ENCODE results near the gene AMER2. TPM values are rescaled to one million over a fixed set of nuclear protein-coding genes. Genes with fewer than 3 reads are reported as not detected.

Gene AMER2
- total and polyA plus RNA-seq, 2 experiments from 2014 or later: 0.31 to 0.76 TPM

- H3K27me3 ChIP-seq (ENCODE audit: insufficient read depth): no peaks in the 10 kb centered on the region
- DNase-seq (ENCODE audit: low spot score) (no peak), ATAC-seq (no peak)
- peaks cover 38% of the 10 kb centered on the region for H3K4me1 ChIP-seq (ENCODE audit: insufficient read depth)
- 0 out of 2 replicates have a peak, but pooled peaks cover 6% of the 10 kb centered on the region for H3K9me2 ChIP-seq (ENCODE audit: insufficient read depth)
- H3F3A ChIP-seq (replicated peaks; ENCODE audit: low read depth): 0 out of 2 replicates have a peak, but pooled peaks cover 3% of the 10 kb centered on the region
- H3K36me3 ChIP-seq (ENCODE audit: insufficient read depth): 0 out of 2 replicates have a peak, but pooled peaks cover 4% of the 10 kb centered on the region
- Mint-ChIP-seq H3K9me3 (peaks cover 5% of the 10 kb centered on the region; the same call in 2 of the 3 replicates), H3K27ac (no peak overlapping the region), H3K4me3 (no peak overlapping the region), H3K4me1 (peaks cover 35% of the 10 kb centered on the region), H3K36me3 (ENCODE audit: low read depth) (peaks cover 5% of the 10 kb centered on the region; the same call in 1 of the 3 replicates), H3K27me3 (ENCODE audit: insufficient read depth, low read depth, poor library complexity) (peaks cover 7% of the 10 kb centered on the region)
- TF ChIP-seq ZNF331 (CRISPR knock-in tag; IDR thresholded peaks at IDR 0.05; ENCODE audit: low read depth) (no peak), STAT1 (IDR thresholded peaks at IDR 0.05; ENCODE audit: unreplicated experiment) (no peak), NANOG (IDR thresholded peaks at IDR 0.05; ENCODE audit: borderline replicate concordance) (no peak), POLR2AphosphoS5 (IDR thresholded peaks at IDR 0.05; ENCODE audit: low read depth) (no peak)
- H3K4me3 ChIP-seq: no peak overlapping the region
- no peaks in the 10 kb centered on the region for H4K20me1 ChIP-seq (replicated peaks; ENCODE audit: insufficient read depth)
- no peak overlapping the region for H2AFZ ChIP-seq
- no peaks in the 10 kb centered on the region for H3K79me2 ChIP-seq (replicated peaks; ENCODE audit: insufficient read depth)
- H3K27ac ChIP-seq (ENCODE audit: low read depth): no peak overlapping the region
- no peak overlapping the region for H3K4me2 ChIP-seq
These were observed 22.4 kb downstream of the AMER2 start for GRCh38 chr13:25149711-25150110.

GRCh38 chr13:25148402-25148771 is 23.7 kb downstream of the AMER2 start:
- Histone ChIP-seq H3K79me2 (replicated peaks; ENCODE audit: insufficient read depth) (no peaks in the 10 kb centered on the region), H3K36me3 (ENCODE audit: insufficient read depth) (0 out of 2 replicates have a peak, but pooled peaks cover 4% of the 10 kb centered on the region), H3F3A (replicated peaks; ENCODE audit: low read depth) (0 out of 2 replicates have a peak, but pooled peaks cover 3% of the 10 kb centered on the region), H3K27me3 (ENCODE audit: insufficient read depth) (no peaks in the 10 kb centered on the region), H3K4me3 (no peak overlapping the region), H3K4me2 (no peak overlapping the region), H2AFZ (no peak overlapping the region; the same call in 1 of the 2 replicates), H3K9me2 (ENCODE audit: insufficient read depth) (0 out of 2 replicates have a peak, but pooled peaks cover 6% of the 10 kb centered on the region), H4K20me1 (replicated peaks; ENCODE audit: insufficient read depth) (no peaks in the 10 kb centered on the region), H3K4me1 (ENCODE audit: insufficient read depth) (peaks cover 30% of the 10 kb centered on the region), H3K27ac (ENCODE audit: low read depth) (no peak overlapping the region)
- Mint-ChIP-seq H3K36me3 (ENCODE audit: low read depth) (peaks cover 5% of the 10 kb centered on the region; the same call in 1 of the 3 replicates), H3K27ac (no peak overlapping the region), H3K4me3 (no peak overlapping the region), H3K27me3 (ENCODE audit: insufficient read depth, low read depth, poor library complexity) (peaks cover 7% of the 10 kb centered on the region), H3K4me1 (peaks cover 30% of the 10 kb centered on the region), H3K9me3 (peaks cover 5% of the 10 kb centered on the region; the same call in 2 of the 3 replicates)
- ATAC-seq (no peak), DNase-seq (ENCODE audit: low spot score) (no peak)
- no peak for TF ChIP-seq JUNB (IDR thresholded peaks at IDR 0.05; ENCODE audit: unreplicated experiment)
- TF ChIP-seq ZNF331 (CRISPR knock-in tag; IDR thresholded peaks at IDR 0.05; ENCODE audit: low read depth): no peak
- no peak for TF ChIP-seq NANOG (IDR thresholded peaks at IDR 0.05; ENCODE audit: borderline replicate concordance)
- no peak for TF ChIP-seq ZNF114 (CRISPR knock-in tag; IDR thresholded peaks at IDR 0.05)
- no peak for TF ChIP-seq EZH2 (IDR thresholded peaks at IDR 0.05; ENCODE audit: low read depth, unreplicated experiment)
- no peak for TF ChIP-seq CREB1 (CRISPR knock-in tag; IDR thresholded peaks at IDR 0.05; ENCODE audit: low read depth)
- TF ChIP-seq CTCF (conservative IDR thresholded peaks at IDR 0.05; ENCODE audit: low read depth in 2 of 2): no peak
- no peak for TF ChIP-seq ETS1 (IDR thresholded peaks at IDR 0.05)

All from GM23338 (cell line).